Measurements from ENCODE around the gene FOXL2NB.
"Not testable (repeated sequence)": the region's sequence is repeated elsewhere in the genome, so short reads cannot be mapped to it uniquely, and the experiment has no call there.

FOXL2NB gene
- total RNA-seq, result 0 reads per million in 2 donors

DNA sequence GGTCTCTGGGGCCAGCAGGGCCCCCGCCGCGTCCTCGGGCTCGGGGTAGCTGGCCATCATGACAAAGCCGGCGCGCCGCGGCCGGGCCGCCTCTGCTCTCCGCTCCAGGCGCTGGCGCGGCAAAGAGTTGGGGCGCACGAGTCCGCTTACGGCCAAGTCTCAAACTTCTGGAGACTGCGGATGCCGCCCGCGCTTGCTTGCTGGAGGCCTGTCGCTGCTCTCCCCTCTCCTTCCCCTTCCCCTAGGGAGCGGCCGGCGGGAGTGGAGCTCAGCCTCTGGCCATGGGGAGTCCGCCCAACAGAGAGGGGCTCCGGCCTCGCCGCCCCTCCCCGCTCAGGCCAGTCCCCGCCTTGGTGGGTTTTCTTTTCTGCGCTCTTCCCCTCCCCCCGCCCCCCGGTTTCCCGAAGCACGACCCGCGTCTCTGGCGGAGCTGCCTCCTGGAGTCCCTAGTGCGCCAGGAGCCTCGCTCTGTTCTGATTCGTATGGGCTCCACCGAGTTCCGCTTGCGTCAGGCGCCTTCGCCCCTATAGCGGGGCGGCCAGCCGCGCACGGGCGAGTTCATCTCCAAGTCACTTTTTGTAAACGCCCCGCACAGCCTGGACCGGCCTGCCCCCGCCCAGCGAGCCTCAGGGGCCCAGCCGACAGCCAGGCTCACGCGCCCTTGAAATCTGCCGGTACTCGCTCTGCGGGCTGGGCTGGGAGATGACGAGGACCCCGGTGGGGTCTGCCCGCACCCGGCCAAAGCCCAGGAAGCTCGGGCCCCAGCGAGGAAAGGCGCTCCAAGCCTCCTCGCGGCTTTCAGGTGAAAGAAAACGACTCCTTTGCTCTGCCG lies at the start of gene FOXL2NB, which contains the start of gene FOXL2:
Gene FOXL2NB, plus strand, starts transcription at position 555 of the 832 bp plus-strand sequence. Its CDS starts 148 bp downstream, at position 703.
Gene FOXL2, minus strand, starts transcription at position 475 of the 832 bp plus-strand sequence. Its CDS starts 415 bp downstream, at position 60.
- peak in 1 of 5 experiments; percentile 45 for DNase-seq

DNA sequence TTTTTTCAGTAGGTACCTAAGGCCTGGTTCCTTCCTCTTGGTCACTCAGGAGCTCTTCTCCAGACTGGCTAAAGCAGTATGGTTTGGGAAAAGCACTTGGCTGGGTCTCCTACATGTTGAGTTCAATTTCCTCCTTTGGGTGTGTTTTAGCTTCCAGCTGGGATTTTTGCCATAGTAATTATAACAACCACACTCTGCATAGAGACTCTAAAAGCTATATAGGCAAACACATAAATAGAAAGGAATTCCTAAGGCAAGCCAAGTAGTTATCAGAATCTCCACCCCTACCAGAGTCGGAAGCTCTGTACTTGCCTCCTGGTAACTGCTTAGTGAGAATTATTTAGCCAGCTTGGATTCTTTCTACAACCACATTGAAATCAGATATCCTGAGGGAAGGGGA lies 48.7 kb upstream of the FOXL2NB start:
- no peak for DNase-seq

- DNase-seq, result no peak
Observed at GRCh38 chr3:138898708-138899107, 48.3 kb upstream of the FOXL2NB start.

DNA sequence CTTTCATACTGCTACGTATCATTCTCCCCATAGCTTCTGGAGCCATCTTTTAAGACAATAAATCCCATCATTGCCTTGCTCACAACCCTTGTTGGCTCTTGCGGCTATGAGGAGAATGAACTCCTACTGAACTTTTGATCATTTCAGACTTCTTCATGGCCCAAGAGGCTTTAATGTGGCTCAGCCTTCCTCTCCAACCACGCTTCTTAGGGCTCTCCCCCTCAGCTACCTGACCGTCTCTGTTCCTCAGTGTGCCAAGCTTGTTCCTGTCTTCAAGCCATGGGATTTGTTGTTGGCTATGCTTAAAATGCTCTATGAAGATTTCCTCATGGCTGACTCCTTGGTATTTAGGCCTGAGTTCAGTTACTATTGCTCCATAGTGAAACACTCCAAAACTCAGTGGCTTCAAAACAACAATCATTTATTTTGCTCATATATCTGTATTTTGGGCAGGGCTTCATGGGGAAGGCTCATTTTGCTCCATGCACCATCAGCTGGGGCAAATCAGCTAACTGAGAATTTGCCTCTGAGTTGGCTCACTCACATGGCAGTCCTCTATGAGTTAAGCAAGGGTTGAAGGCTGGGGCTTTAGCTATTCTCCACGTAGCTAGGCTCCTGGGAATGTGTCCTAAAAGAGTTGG lies 47.5 kb upstream of the FOXL2NB start:
- DNase-seq, result no peak

DNA sequence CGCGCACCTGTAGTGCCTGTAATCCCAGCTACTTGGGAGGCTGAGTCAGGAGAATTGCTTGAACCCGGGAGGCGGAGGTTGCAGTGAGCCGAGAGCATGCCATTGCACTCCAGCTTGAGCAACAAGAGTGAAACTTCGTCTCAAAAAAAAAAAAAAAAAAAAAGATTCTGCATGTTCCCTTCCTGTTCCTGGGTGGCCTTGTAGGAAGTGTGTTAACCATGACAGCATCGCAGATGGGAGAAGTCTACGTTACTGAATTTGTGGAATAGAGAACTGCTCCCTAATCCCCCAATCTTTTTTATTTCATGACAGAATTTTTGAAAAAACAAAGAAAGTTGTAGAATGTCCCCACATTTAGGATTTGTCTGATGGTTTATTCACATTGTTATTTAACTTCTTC lies 45.5 kb upstream of the FOXL2NB start:
- DNase-seq, result no peak

GRCh38 chr3:138902171-138902570 lies 44.8 kb upstream of the FOXL2NB start:
- DNase-seq, result no peak

DNA sequence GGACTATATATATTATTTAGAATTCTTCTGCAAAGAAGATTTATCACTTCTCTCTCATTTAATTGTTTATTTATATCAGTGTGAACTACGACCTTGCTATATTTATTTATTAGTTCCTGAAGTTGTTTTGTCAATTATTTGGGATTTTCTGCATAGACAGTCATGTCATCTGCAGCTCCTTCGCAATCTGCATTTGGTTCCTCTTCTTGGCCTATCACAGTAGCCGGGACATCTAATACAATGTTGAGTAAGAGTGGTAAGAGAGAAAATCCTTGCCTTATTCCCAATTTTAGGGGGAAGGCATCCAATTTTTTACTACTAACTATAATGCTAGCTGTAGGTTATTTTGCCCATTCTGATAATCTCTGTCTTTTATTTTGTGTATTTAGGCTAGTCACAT lies 39.5 kb upstream of the FOXL2NB start:
- no peak for DNase-seq

DNA sequence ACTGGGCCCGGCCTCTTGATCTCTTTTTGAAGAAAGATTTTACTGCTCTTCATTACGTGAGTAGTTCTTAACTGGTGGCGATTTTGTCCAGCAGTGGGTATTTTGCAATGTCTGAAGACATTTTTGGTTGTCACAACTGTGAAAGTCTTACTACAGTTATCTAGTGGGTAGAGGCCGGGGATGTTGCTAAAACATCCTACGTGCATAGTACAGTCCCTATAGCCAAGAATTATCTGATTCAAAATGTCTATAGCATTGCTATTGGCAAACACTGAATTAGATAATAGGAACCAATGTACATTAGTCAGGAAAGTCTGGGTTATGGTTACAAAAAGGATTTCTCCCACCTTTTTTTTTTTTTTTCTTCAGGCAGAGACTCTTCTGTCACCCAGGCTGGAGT lies 38.2 kb upstream of the FOXL2NB start:
- DNase-seq, result no peak

GRCh38 chr3:138909904-138910303 lies 37.1 kb upstream of the FOXL2NB start:
- DNase-seq, result no peak

DNA sequence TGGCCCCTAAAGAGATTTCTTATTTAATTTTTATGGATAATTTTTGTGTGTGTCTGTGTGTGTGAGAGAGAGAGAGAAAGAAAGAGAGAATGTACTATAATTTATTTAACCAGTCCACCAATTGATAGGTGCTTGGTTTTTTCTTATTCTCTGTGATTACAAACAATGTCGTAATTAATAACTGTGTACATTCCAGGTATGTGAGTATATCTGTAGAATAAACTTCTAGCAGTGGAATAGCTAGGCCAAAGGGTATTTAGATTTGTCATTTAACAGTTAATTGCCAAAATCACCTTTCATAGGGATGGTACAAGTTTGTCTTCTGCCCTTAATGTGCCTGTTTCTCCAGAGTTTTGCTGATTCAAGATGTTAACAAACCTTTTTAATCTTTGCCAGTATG lies 35.4 kb upstream of the FOXL2NB start:
- no peak for DNase-seq

DNA sequence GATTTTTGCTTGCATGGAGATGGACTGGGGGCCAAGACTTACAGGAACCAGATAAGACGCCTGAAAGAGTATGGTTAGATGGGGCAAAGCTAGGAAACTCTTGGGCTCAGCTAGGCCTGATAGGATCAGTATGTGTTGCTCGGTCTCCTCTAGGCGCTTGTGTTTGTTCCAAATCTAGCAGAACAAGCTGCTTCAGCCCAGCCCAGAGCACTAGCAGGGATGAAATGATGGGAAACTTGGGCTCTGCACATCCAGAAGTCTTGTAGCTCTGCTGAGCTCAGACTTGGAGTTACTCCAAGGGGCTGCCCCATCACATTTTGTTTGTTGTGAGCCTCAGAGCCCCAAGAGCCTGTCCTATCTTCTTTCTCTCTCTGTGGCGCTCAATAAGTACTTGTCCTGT lies 34.8 kb upstream of the FOXL2NB start:
- DNase-seq, result no peak

DNA sequence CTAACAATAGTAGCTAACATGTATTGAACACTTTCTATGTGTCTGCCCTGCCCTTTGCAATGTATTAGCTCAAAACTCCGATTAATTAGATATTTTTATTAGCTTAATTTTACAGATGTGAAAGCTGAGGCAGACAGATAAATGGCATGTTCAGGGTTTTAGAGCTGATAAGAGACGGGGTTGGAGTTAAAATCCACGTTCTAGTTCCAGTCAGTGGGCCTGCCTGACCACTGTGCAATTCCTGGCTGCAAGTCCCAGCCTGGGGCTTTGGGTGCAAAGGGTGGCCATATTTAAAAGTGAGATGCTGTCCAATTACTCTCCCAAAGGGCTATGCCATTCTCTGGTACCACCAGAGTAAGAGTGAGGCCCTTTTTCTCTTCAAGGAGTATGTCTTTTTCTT lies 33.3 kb upstream of the FOXL2NB start:
- DNase-seq, result no peak

GRCh38 chr3:138914870-138915502 lies 32.0 kb upstream of the FOXL2NB start:
- DNase-seq, result no peak

DNA sequence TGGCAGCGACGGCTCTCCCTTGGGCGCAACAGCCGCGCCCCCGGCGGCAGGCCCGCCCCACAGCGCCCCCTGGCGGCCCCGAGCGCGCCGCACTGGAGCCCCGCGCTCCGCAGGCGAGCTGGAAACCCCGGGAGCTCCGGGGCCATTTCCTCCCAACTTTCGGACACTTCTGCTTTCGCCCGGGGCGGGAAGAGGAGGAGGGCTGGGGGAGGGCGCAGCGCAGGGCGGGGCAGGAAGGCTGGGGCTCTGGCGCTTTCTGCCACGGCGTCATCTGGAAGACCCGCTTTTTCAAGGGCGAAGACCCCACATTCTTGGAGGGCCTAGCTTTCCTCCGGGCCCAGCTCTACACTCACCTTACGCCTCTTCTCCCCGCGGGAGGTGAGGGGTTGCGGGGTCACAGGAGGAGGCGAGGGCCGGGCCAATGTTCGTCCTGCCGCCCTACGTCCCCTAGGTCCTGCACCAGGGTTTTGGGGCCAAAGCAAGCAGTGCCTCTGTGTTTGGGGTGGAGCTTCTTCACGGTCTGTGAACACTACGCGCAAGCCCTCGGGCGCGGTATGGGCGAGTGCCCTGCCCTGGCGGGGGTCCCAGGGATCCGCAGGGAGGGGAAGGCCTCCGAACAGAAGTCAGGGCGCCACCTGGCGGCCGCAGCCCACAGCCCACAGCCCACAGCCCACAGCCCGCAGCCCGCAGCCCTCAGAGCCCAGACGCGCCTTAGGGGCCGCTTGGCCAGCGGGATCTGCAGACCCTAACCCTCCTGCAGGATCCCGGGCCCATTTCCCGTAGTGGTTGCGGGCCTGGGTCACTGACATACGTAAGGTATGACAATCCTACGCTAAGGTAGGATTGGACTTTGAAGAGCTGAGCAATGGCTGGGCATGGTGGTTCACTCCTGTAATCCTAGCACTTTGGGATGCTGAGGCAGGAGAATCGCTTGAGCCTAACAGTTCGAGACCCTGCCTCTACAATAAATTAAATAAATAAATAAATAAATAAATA lies 31.2 kb upstream of the FOXL2NB start:
- peak; percentile 61 to 84 (median 67) for DNase-seq

- DNase-seq, result no peak
Observed at GRCh38 chr3:138916824-138917223, 30.2 kb upstream of the FOXL2NB start.

DNA sequence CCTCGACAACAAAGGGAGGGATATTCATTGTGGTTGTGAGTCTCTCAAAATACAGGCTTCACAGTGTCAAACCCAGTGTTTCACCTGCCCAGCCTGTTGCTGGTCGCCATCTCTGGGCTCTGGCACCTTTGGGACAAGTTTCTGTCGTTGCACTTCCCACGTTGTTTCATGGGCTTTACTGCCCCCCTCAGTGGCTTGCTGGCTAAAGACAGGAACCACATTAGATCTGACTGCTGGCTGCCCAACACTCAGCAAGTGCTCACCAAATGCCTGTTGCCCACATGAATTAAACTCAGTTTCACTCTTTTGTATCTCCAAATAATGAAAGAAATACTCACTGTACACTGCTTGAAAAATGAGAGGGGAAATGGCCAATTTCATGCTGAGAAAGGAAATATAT lies 27.7 kb upstream of the FOXL2NB start:
- no peak for DNase-seq

DNA sequence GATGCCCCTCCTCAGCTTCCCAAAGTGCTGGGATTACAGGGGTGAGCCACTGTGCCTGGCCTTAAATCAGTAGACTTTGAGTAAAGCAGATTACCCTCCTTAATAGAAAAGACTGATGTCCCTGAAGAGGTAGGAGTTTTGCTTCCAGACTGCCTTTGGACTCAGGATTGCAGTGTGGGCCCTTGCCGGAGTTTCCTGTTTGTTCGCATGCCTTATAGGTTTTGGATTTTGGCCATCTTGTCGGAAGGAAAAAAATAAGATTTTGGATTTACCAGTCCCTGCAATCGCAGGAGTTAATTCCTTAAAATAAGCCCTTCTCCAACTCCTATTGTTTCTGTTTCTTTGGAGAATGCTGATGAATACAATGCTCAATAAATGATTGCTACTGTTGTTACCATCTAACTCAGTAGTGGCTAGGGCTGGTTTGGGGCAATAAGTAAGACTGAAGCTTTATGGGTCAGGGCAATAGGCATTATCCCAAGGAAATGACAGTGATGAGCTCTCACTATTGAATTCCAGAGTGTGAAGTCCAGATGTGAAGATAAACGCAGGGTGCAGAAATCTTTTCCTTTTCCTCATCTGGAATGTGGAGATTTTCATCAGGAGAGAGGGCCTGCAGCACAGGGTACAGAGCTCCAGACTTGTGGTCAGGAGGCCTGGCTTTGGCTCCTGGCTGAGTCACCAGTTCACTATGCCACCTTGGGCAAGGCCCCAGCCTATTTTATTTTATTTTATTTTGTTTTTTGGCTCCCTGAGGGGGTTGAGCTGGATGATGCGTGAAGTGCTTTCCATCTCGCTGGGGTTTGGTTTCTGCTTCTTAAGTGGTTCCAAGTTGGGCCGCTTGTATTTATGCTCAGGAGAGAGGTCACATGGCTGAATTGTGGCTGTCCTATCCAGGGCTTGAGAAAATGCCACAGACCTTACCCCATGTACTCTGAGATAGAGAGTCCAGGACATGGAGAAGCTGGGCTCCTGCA lies 25.4 kb upstream of the FOXL2NB start:
- no peak for DNase-seq

DNA sequence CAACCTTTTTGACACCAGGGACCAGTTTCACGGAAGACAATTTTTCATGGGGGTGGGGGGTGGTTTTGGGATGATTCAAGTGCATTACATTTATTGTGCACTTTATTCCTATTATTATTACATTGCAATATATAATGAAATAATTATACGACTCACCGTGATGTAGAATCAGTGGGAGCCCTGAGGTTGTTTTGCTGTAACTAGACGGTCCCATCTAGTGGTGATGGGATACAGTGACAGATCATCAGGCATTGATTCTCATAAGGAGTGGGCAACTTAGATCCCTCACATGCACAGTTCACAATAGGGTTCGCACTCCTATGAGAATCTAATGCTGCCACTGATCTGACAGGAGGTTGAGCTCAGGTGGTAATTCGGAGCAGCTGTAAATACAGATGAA lies 24.6 kb upstream of the FOXL2NB start:
- DNase-seq, result not testable (repeated sequence)

GRCh38 chr3:138923531-138923994 lies 23.5 kb upstream of the FOXL2NB start:
- peak; percentile 56 to 82 (median 71) for DNase-seq

- no peak for DNase-seq
Observed at GRCh38 chr3:138928727-138929372, 18.2 kb upstream of the FOXL2NB start.

Measured in T-helper 2 cell (primary cell).